GM20431 (cell line): ENCODE results near the gene NAALADL2.
"Not testable (repeated sequence)": the region's sequence is repeated elsewhere in the genome, so short reads cannot be mapped to it uniquely, and the experiment has no call there.

Experiments used
- in situ Hi-C: fragments of 300-500 bp; cut with MseI, MboI; formaldehyde crosslinking; loops from one replicate; pipeline ENCODE4 v1.15.0; 2020; ENCODE audit warnings: low sequenced_read_pairs; ENCODE audit not compliant: unreplicated experiment

NAALADL2 gene

GRCh38 chr3:175433026-175433674 is 574.0 kb downstream of the NAALADL2 start:
- in situ Hi-C loops: no loop called here

GRCh38 chr3:175434561-175434960 is 575.4 kb downstream of the NAALADL2 start:
- in situ Hi-C loops: no loop called here

GRCh38 chr3:175443682-175444081 is 584.5 kb downstream of the NAALADL2 start:
- in situ Hi-C loops: no loop called here

GRCh38 chr3:175445741-175446140 is 586.6 kb downstream of the NAALADL2 start:
- in situ Hi-C loops: no loop called here

- in situ Hi-C loops: no loop called here
Observed at GRCh38 chr3:175447521-175447920, 588.4 kb downstream of the NAALADL2 start.

- in situ Hi-C loops: no loop called here
Observed at GRCh38 chr3:175453361-175453760, 594.2 kb downstream of the NAALADL2 start.

- in situ Hi-C loops: no loop called here
Observed at GRCh38 chr3:175456466-175456865, 597.3 kb downstream of the NAALADL2 start.

GRCh38 chr3:175457301-175457700 is 598.2 kb downstream of the NAALADL2 start:
- in situ Hi-C loops: no loop called here

GRCh38 chr3:175460849-175461399 is 601.8 kb downstream of the NAALADL2 start:
- in situ Hi-C loops: not testable (repeated sequence)

GRCh38 chr3:175464362-175464761 is 605.2 kb downstream of the NAALADL2 start:
- in situ Hi-C loops: no loop called here

- in situ Hi-C loops: no loop called here
Observed at GRCh38 chr3:175469124-175469523, 610.0 kb downstream of the NAALADL2 start.

- in situ Hi-C loops: no loop called here
Observed at GRCh38 chr3:175475765-175476164, 616.6 kb downstream of the NAALADL2 start.

GRCh38 chr3:175476489-175476888 is 617.4 kb downstream of the NAALADL2 start:
- in situ Hi-C loops: no loop called here

- in situ Hi-C loops: no loop called here
Observed at GRCh38 chr3:175477651-175478224, 618.6 kb downstream of the NAALADL2 start.

GRCh38 chr3:175478301-175478700 is 619.2 kb downstream of the NAALADL2 start:
- in situ Hi-C loops: no loop called here

GRCh38 chr3:175479175-175479574 is 620.0 kb downstream of the NAALADL2 start:
- in situ Hi-C loops: no loop called here

- in situ Hi-C loops: no loop called here
Observed at GRCh38 chr3:175479800-175480199, 620.7 kb downstream of the NAALADL2 start.

GRCh38 chr3:175484666-175485065 is 625.5 kb downstream of the NAALADL2 start:
- in situ Hi-C loops: no loop called here

- in situ Hi-C loops: no loop called here
Observed at GRCh38 chr3:175485436-175485835, 626.3 kb downstream of the NAALADL2 start.

GRCh38 chr3:175486255-175486654 is 627.1 kb downstream of the NAALADL2 start:
- in situ Hi-C loops: no loop called here

GRCh38 chr3:175489406-175489805 is 630.3 kb downstream of the NAALADL2 start:
- in situ Hi-C loops: no loop called here

- in situ Hi-C loops: no loop called here
Observed at GRCh38 chr3:175493301-175493700, 634.2 kb downstream of the NAALADL2 start.
